HG02943 (cell line): ENCODE results near the gene DNMT3A.

Experiments used
- ATAC-seq: cut with Tn5 transposase; IDR thresholded peaks from one replicate; pipeline ENCODE4 v1.9.1; 2021; ENCODE audit warnings: mild to moderate bottlenecking, low read depth, moderate library complexity; ENCODE audit not compliant: unreplicated experiment

DNMT3A gene

DNA sequence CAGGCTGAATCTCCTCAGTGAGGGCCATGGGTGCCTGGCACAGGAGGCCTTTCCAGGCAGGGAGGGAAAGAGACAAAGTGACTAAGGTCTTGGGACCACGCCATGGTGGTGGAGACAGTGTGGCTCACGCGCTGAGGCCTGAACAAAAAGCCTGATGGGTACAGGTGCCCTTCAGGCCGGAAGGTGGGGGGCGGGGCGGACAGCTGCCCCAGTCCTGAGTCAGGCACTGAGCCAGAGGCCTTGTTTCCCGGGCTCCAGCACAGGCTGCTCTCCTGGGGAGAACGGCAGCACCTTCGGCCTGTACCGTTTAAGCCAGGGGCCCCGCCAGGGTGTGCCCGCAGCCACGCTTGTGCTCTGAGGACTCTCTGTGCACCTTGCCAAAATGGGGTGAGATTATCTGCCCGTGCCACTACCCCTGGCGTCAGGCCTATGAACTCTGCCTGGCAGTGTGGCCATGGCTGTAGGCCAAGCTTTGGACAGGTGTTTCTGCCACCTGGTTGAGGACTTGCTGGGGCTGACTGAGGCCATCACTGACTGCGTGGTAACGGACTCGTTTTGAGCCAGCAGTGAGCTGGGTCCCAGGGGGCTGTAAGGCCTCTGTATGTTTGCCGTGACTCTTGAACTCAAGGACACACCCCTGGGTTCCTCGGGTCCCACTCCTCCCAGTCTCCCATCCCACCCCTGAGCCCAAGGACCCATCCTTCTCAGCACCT, 31.7 kb upstream of the DNMT3A start:
- no peak for ATAC-seq

DNA sequence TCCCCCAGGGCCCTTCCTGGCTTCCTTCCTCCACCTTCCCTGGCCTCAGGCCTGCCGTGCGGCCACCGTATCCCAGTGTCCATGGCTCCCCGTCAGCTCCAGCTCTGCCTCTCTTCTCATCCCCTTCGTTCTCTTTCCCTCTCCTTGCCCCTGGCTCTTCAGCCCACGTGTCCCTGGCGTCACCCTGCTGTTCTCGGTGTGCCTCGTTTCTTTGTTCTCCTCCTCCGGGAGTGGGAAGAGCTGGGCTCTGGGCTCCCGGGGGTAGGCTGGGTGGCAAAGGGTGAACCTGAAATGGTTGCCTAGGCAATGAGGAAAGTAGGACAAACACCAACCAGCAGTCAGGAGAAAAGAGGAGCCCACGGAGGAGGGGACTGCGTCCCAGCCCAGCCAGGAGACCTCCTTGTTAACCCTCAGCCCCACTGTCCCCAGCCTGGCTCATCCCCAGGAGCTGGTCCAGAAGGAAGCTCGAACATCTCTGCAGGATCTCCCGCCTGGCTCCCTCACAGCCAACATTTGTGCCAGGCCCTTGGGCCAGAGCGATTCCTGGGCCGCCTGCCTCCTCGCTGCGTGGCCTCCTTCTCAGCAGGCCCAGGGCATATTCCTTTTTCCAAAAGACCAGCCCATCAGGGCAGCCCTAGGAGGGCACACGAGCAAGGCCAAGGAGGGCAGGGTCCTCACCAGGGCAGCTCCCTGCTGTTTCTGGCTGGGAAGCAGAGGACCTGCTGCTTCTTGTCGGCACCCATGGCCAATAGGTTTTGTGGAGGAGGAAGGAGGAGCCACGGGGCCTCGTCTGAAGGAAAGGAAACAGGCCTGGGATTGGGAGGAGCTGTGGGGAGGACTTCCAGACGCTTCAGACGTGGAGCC, 30.9 kb upstream of the DNMT3A start:
- no peak for ATAC-seq

DNA sequence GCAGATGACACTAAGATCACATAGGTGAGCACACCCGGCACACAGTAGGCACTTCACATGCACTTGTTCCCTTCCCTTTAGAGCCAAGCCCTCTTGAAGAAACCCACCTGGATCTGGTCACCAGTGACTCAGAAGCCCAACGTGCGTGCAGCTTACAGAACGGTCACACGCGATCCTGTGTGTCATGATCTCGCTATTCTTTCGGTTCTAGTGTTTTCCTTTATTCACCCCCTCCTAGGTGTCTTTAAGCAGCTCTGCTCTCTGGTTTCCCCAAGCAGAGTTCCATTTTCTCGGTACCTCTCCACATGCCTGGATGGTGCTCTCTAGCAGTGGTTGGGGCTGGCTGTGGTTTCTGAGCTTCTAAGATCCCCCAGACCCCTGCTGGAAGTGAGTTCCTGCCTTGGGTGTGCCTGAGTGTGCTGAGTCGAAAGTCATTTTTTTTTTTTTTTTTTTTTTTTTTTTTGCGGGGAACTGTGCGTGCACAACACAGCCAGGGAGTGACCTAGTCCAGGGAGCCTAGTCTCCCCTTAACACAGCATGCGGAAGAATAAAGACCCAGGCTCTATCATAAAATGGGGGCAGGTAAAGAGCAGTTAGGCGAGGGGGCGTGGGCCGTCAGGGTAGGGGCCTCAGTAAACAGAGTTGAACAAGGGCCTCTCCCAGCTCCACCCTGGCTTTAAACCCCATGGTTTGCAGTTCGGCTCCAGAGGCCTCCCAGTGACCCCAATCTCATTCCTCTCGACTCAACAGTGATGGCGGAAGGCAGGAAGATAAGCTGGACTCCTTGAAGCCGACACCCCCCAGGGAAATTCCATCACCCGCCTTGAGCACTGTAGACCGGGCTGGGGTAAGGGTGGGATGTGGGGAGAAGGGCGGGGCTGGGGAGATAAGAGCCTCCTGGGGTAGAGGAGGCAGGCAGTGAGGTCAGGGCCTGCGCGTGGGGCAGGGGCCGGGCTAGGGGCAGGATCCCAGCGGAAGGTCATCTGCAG, 29.8 kb upstream of the DNMT3A start:
- no peak for ATAC-seq

DNA sequence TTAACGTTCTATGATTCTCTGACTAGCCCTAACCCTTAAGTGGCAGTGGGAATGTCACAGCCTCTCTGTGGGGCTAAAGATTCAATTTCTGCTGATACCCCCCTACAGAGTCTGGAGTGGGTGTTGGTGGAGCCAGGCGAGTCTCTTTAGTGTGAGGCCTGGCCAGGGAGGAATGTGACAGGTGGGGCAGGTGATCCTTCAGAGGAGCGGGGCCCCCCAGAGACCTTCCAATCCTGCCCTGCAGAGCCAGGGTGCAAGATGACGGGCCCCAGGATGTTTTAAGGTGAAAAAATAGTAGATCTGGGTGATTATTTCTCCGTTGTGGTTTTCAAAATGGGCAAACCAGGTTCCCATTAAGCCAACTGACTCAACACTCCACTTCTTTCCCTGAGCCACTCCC, 28.2 kb upstream of the DNMT3A start:
- no peak for ATAC-seq

DNA sequence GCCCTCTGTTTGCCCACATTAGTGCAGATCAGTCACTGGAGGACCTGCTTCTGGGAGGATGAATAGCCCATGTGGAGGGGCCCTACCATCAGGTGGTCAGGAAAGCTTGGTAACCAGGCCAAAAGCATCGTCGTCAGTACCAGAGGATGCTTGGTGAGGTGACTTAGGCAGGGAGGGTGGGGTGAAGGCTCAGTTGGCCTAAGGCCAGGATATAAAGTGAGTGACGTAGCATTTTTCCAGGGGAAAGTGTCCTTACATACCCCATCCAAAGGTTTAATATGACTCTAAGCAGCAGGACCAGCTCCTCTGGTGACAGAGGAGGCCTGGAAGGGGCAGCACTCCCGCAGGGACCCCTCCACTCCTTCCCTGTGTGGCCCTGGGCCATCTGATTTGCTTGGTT, 27.7 kb upstream of the DNMT3A start:
- ATAC-seq: no peak

DNA sequence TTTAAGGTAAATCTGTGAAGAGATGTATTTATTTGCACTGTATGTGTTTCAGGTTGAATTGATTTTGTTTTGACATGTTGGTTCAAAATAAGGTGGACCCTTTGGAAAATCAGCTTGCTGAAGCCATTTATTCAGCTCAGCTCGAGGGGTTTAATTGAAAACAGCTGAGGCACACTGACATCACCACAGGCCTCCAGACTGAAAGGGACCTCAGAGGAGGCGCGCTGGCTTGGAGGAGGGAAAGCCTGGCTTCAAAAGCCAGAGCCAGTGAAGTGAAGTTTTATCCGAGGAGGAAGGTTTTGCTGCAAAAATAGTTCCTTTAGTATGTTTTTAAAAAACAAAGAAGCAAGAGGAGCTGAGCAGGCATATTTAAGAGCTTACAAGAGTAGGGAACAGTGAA, 26.9 kb upstream of the DNMT3A start:
- no peak for ATAC-seq

DNA sequence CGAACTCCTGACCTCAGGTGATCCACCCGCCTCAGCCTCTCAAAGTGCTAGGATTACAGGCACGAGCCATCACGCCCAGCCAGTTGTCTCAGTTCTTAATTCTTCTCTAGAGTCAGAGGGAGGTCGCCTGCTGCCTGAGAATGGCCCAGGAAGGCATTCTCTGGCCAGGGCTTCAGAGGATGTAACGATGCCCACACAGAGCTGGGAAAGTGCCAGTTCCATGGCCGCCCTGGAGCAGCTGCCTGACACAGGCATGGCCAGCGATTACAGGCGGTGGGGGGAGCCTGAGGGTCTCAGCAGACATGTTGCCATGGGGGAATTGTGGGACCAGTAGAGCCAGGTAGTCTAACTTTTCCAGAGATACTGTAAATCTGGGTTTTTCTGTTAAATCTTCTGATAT, 25.6 kb upstream of the DNMT3A start:
- no peak for ATAC-seq

DNA sequence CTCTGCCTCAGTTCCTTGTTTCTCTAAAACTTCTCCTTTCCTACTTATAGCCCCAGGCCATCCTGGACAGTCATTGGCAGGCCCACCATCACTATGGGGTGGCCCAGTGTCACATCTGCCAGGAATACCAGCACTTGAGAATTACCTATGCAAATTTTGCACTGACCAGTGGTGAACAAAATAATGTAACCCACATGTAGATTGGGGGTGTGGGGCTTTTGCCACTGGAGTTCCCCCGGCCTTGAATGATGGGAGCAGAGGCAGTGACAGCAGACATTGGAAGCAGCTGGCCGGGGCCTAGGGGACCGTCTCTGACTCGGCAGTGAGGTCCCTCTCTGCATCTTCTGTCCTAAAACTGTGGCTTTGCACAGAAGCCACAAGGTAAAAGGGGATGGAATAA, 24.9 kb upstream of the DNMT3A start:
- ATAC-seq: no peak

DNA sequence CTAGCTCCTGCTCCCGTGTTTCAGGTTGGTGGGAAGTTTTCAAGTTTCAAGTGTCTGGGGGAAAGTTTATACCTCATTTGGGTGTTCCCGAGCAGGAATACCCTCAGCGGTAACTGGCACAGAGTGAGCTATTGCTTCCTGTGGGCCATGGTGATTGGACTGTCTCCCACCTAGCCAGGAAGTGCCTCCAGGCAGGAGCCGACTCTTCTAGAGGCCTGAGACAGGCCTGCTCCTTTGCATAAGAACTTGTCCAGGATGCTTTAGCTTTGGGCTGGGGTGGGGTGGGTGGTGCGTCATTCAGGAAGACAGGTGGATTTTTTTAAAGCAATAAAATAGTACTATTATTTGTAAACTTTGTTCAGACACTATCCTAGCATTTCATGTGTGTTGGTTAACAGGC, 23.5 kb upstream of the DNMT3A start:
- no peak for ATAC-seq

DNA sequence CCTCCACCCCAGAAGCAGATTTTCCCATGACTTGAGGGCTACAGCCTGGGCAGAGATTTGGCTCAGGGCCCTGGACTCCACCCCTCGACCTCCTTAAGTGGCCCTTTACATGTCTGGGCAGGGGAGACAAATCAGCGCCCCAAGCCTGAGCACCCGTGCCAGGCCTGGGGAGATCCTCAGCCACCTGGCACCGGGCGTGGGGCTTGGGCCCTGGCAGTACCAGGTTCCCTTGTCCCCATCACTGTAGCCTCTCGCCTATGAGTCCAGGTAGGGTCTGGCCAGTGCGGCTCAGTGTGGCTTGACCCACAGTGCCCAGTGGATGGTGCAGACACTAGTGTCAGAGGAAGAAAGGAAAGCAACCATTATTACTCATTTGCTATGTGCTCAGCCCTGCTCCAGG, 22.0 kb upstream of the DNMT3A start:
- no peak for ATAC-seq

DNA sequence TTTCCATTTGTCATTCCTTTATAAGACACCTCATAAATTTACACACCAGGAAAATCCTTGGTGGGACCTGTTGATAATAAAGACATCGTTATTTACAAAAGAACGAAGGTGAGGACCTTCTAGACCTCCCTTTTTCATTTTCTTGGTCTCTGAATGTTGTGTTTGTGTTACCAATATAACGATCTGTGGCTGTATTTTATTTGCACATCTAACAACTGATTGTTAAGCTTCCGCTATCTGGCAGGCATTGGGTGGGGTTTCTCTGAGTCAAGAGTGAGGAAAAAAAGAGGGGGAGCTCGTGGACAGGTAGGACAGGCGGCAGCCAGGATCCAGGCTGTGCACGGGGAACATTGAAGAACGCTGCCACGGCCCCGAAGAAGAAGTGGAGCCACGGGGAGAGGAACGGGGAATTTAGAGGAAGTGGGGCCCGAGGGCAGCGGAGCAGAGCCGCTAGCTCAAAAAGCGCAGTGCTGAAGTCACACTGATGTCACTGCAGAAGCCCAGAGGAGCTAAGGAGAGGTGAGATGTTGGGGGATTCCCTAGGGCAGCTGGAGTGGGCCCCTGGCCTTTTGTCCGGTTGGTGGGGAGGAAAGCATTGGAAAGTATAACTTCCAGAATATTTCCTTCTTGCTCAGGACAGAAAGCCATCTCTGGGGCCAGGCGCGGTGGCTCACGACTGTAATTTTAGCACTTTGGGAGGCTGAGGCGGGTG, 20.9 kb upstream of the DNMT3A start:
- ATAC-seq: peak; percentile 52

DNA sequence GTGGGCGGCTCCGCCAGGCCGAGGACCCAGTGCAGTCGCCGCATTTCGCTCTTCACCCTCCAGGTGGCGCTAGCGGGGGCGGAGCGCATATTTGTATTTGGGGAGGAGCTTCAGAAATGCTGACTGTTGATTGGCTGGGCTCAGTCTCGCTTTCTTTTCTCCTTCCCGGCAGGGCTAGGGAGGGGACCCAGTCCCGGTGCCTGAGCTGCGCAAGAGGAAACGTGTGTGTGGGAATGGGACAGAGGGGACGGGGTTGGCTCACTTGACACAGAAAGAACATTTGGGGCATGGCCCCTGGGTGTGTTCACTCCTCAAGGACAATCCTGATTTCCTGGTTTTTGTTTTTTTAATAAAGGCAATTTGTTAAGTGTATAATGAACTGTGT, 20.3 kb upstream of the DNMT3A start:
- peak; percentile 81 for ATAC-seq

DNA sequence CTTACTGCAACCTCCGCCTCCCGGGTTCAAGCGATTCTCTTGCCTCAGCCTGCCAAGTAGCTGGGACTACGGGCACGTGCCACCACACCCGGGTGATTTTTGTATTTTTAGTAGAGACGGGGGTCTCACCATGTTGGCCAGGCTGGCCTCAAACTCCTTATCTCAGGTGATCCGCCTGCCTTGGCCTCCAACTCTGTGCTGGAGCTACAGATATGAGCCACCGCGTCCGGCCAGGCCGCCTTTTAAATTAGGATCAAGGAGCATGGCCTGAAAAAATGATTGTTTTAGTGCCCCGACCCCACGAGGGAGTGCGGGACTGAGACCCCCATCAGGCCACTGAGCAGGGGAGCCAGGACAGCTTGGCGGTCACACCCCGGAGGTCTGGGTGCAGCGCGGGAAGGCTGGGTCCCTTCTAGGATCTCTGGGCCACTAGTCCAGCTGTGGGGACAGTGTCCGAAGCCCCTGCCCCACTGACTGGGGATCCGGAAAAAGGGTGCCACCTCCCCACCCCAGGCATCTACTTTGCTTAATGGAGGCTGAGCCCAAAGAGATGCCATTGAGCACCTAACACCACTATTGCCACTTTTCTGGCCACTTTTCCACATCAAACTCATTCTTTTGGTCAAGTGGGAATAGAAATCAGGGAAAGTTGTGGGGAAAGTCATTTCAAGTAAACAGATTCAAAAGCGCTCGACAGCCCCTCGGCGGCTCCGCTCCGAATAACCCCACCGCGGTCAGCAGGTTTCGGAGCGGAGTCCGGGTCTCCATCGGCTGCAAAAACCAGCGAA, 19.7 kb upstream of the DNMT3A start:
- ATAC-seq: no peak

DNA sequence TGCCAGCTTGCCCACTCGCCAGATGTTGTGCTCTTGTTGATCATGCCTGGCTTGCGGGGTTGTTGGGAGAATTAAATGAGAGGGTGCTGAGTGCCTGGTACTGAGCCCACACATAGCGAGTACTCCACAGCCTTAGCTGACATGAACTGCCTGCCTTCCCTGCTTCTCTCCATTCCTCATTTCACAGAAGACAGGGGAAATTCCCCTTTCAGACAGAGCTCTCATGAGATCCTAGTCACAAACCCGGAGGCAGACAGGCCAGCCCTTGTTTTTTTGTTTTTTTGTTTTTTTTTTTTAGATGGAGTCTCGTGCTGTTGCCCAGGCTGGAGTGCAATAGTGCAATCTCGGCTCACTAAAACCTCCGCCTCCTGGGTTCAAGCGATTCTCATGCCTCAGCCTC, 17.1 kb upstream of the DNMT3A start:
- no peak for ATAC-seq

DNA sequence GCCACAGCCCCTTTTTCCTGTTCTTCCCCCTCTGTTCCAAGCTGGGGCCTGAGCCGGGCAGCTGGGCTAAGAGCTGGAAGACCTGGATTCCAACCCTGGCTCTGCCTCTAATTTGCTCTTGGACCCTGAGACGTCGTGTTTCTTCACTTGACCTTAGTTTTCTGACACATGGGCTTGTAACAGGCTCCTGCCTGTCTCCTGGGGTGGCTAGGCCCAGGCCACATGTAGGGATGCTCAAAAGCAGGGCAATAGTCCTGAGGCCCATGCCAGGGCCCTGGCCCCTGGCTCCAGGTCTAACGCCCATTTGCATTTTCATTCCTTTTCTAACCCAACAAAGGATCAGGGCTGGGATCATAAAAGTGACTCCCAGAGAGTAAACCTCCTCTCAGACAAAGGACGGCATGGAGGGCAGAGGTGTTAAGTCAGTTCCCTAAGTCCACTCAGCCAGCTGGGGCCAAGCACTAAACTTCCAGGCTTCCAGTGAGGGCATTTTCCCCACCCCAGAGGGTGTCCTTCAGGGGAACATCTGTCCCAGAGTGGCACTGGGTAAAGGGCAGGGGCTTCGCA, 16.6 kb upstream of the DNMT3A start:
- ATAC-seq: no peak

DNA sequence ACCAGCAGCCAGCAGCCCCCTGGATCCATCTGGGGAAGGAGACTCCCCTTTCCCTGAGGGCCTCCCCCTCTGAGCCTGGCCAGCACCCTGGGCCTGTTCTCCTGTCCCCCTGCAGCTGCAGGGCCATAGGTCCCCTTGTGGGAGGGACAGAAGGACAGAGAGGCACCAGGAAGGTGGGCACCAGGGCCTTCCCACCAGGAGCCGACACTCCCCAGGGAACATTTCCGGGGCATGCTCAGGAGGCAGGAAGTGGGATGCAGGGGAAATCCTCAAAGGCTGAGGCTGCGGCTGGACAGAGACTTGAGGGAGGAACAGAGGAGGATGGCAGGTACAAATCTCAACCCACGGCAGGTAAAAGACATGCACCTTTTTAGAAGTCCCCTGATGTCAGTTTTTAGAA, 14.4 kb upstream of the DNMT3A start:
- no peak for ATAC-seq

DNA sequence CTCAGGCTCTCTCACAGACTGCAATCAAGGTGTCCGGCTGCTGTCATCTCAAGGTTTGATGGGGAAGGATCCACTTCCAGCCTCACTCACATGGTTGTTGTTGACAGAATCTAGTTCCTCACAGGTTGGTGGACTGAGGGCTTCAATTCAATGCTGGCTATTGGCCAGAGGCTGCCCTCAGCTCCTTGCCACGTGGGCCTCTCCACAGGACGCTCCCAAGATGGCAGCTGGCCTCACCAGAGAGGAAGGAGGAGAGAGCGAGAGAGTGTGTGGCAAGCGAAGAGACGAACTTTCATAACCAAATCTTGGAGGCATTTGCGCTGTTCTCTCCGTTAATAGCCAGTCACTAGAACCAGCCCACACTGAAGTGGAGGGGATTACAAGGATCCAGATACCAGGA, 13.5 kb upstream of the DNMT3A start:
- no peak for ATAC-seq

DNA sequence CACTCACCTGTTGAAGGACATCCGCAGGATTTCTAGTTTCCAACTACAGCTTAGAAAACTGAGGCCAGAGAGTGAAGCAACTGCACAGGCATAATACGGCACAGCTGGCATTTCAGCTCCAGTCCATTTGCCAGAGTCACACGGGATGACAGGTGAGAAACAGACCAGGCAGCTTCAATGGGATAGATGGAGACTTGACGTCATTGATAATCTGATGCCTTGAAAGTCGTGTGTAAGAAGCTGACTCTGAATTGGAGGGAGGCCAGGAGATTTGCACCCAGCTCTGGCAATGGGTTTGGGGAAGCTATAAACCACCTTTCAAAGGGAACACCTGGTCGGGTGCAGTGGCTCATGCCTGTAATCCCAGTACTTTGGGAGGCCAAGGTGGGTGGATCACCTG, 12.4 kb upstream of the DNMT3A start:
- ATAC-seq: no peak

DNA sequence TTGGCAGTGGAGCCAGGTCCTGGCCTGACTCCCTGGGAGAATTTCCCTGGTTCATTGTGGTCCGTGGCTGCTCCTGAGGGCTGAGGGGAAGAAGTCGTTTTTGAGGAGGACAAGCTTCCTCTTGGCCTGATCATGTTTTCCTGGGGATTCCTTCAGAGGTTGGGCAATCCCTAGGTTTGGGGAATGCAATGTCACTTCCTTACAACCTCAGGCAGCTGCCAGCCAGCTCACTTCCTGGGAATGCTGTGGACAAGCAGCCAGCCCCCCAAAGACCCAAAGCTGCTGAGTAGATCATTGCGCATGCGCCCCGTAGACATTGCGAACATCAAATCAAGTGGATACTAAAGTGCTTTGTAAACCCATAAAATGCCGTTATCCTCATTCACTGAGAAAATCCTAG, 7.7 kb upstream of the DNMT3A start:
- ATAC-seq: no peak
